ENCODE results near the gene COL5A2. TPM values are rescaled to one million over a fixed set of nuclear protein-coding genes. Genes with fewer than 3 reads are reported as not detected.

The COL5A2 gene
- polyA plus RNA-seq, 1 donor (not counting 4 experiments of a cell fraction or from before 2014, with no cell fraction given) = 7.2 TPM

- peaks cover 17% of the 10 kb centered on the region for H3K4me1 ChIP-seq (ENCODE audit: control insufficient read depth, extremely low read depth, insufficient read depth, low read length)
- dilution Hi-C loops (cut with MboI; ENCODE audit: extremely low pct_ligation_motif_present, low sequenced_read_pairs) = no loop called here
- FAIRE-seq = peak; percentile 68
Measured at GRCh38 chr2:189210250-189211087, 30.9 kb upstream of the COL5A2 start.

GRCh38 chr2:189208254-189208653, 28.7 kb upstream of the COL5A2 start:
- Histone ChIP-seq H3K27me3 (ENCODE audit: control insufficient read depth, extremely low read depth, insufficient read depth, low read length) (no peaks in the 10 kb centered on the region), H3K9ac (ENCODE audit: control insufficient read depth, extremely low read depth, insufficient read depth, low read length) (no peak overlapping the region), H3K9me1 (ENCODE audit: control insufficient read depth, extremely low read depth, insufficient read depth, low read length) (no peaks in the 10 kb centered on the region), H3K4me3 (ENCODE audit: control insufficient read depth in 2 of 3, extremely low read depth in 1 of 3, insufficient read depth in 2 of 3, low read depth in 1 of 3, low read length in 3 of 3) (no peak overlapping the region), H2AFZ (ENCODE audit: control insufficient read depth, low read length) (no peak overlapping the region), H3K4me2 (ENCODE audit: control insufficient read depth, extremely low read depth, insufficient read depth, low read depth, low read length) (no peak overlapping the region), H4K20me1 (ENCODE audit: control insufficient read depth, extremely low read depth, insufficient read depth, low read length) (no peaks in the 10 kb centered on the region), H3K79me2 (ENCODE audit: control insufficient read depth, insufficient read depth, low read length) (no peaks in the 10 kb centered on the region), H3K36me3 (ENCODE audit: control insufficient read depth in 2 of 2, extremely low read depth in 1 of 2, insufficient read depth in 2 of 2, low read length in 2 of 2) (no peaks in the 10 kb centered on the region), H3K9me3 (ENCODE audit: control insufficient read depth, low read depth, low read length) (no peaks in the 10 kb centered on the region), H3K4me1 (ENCODE audit: control insufficient read depth, extremely low read depth, insufficient read depth, low read length) (peaks cover 28% of the 10 kb centered on the region), H3K27ac (ENCODE audit: control insufficient read depth, insufficient read depth, low read length) (no peak overlapping the region)
- DNase-seq (ENCODE audit: low read depth, low spot score) (no peak), FAIRE-seq (no peak)
- dilution Hi-C loops (cut with MboI; ENCODE audit: extremely low pct_ligation_motif_present, low sequenced_read_pairs) = no loop called here
- TF ChIP-seq EZH2 (IDR thresholded peaks at IDR 0.05; ENCODE audit: low read length) (no peak), CTCF (optimal IDR thresholded peaks at IDR 0.05 in 1 of 3, IDR thresholded peaks at IDR 0.05 in 1 of 3, conservative IDR thresholded peaks at IDR 0.05 in 1 of 3; ENCODE audit: extremely low read depth in 1 of 3, insufficient read depth in 2 of 3, low read length in 3 of 3) (no peak)

More at GRCh38 chr2:189210250-189211087, 30.9 kb upstream of the COL5A2 start:
- no peaks in the 10 kb centered on the region for H3K9me1 ChIP-seq (ENCODE audit: control insufficient read depth, extremely low read depth, insufficient read depth, low read length)
- H3K79me2 ChIP-seq (ENCODE audit: control insufficient read depth, insufficient read depth, low read length) = no peaks in the 10 kb centered on the region
- no peaks in the 10 kb centered on the region for H3K9me3 ChIP-seq (ENCODE audit: control insufficient read depth, low read depth, low read length)
- H3K27me3 ChIP-seq (ENCODE audit: control insufficient read depth, extremely low read depth, insufficient read depth, low read length) = no peaks in the 10 kb centered on the region
- DNase-seq (ENCODE audit: low read depth, low spot score) = peak; percentile 32
- peak overlapping the region; percentile 46 for H3K9ac ChIP-seq (ENCODE audit: control insufficient read depth, extremely low read depth, insufficient read depth, low read length)
- no peak for TF ChIP-seq CTCF (optimal IDR thresholded peaks at IDR 0.05 in 1 of 3, IDR thresholded peaks at IDR 0.05 in 1 of 3, conservative IDR thresholded peaks at IDR 0.05 in 1 of 3; ENCODE audit: extremely low read depth in 1 of 3, insufficient read depth in 2 of 3, low read length in 3 of 3)
- H3K4me3 ChIP-seq (ENCODE audit: control insufficient read depth in 2 of 3, extremely low read depth in 1 of 3, insufficient read depth in 2 of 3, low read depth in 1 of 3, low read length in 3 of 3) = peak overlapping the region in 2 of 3 experiments; percentile 45 to 58
- H3K4me2 ChIP-seq (ENCODE audit: control insufficient read depth, extremely low read depth, insufficient read depth, low read depth, low read length) = peak overlapping the region; percentile 85
- peak overlapping the region; percentile 92 for H2AFZ ChIP-seq (ENCODE audit: control insufficient read depth, low read length)
- peak overlapping the region; percentile 86 for H3K27ac ChIP-seq (ENCODE audit: control insufficient read depth, insufficient read depth, low read length)
- no peaks in the 10 kb centered on the region for H4K20me1 ChIP-seq (ENCODE audit: control insufficient read depth, extremely low read depth, insufficient read depth, low read length)
- no peaks in the 10 kb centered on the region for H3K36me3 ChIP-seq (ENCODE audit: control insufficient read depth in 2 of 2, extremely low read depth in 1 of 2, insufficient read depth in 2 of 2, low read length in 2 of 2)
